HEK293T (cell line): ENCODE results near the gene RPL32.

Source experiments
- NFRKB ChIP-seq: fragments of 450-650 bp; IDR thresholded peaks from 2 replicates; pipeline ENCODE4 v1.6.1; 2016; ENCODE audit warnings: mild to moderate bottlenecking, moderate library complexity
- TARDBP ChIP-seq: fragments of 450-650 bp; IDR thresholded peaks from 2 replicates; pipeline ENCODE4 v1.6.1; 2016

DNA sequence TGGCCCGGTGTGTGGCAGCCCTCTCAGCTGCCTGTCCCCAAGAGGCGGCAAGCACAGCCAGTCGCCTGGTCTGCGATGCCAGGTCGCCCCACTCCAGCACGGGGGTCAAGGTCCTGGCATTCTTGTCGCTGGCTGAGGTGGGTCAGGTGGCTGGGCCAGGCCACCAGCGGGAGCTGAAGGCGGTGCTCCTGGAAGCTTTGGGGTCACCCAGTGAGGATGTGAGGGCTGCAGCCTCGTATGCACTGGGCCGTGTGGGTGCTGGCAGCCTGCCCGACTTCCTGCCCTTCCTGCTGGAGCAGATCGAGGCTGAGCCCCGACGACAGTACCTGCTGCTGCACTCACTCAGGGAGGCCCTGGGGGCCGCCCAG lies 24.0 kb downstream of the RPL32 start:
- TF ChIP-seq TARDBP: no peak
- no peak for TF ChIP-seq NFRKB
